HG03469 (cell line): ENCODE data around the gene IL17RB.
A peak's percentile ranks its signal among the peaks of the same experiment; 100 is the strongest.

Source experiments
- ATAC-seq: cut with Tn5 transposase; IDR thresholded peaks from one replicate; pipeline ENCODE4 v1.9.1; 2021; ENCODE audit warnings: mild to moderate bottlenecking, moderate library complexity, moderate number of reproducible peaks; ENCODE audit not compliant: unreplicated experiment

IL17RB gene

GRCh38 chr3:53828581-53828980 is 17.8 kb upstream of the IL17RB start:
- ATAC-seq = no peak

- no peak for ATAC-seq
These were observed 16.8 kb upstream of the IL17RB start for GRCh38 chr3:53829605-53830004.

- no peak for ATAC-seq
These were observed 15.4 kb upstream of the IL17RB start for GRCh38 chr3:53830944-53831343.

GRCh38 chr3:53833053-53833645 is 13.2 kb upstream of the IL17RB start:
- no peak for ATAC-seq

- no peak for ATAC-seq
These were observed 12.7 kb upstream of the IL17RB start for GRCh38 chr3:53833700-53834099.

GRCh38 chr3:53834429-53835095 is 11.8 kb upstream of the IL17RB start:
- no peak for ATAC-seq

GRCh38 chr3:53835257-53835656 is 11.1 kb upstream of the IL17RB start:
- no peak for ATAC-seq

- ATAC-seq = no peak
These were observed 10.1 kb upstream of the IL17RB start for GRCh38 chr3:53836084-53836872.

- ATAC-seq = no peak
These were observed 9.0 kb upstream of the IL17RB start for GRCh38 chr3:53837331-53837730.

GRCh38 chr3:53841296-53841695 is 5.1 kb upstream of the IL17RB start:
- ATAC-seq = no peak

GRCh38 chr3:53842436-53843194 is 3.8 kb upstream of the IL17RB start:
- no peak for ATAC-seq

- peak; percentile 28 for ATAC-seq
These were observed 2.9 kb upstream of the IL17RB start for GRCh38 chr3:53843195-53844177.

GRCh38 chr3:53844262-53845102 is 1.9 kb upstream of the IL17RB start:
- no peak for ATAC-seq

- no peak for ATAC-seq
These were observed 1.1 kb upstream of the IL17RB start for GRCh38 chr3:53845103-53845880.

GRCh38 chr3:53845881-53846133 is 561 bp upstream of the IL17RB start:
- ATAC-seq = no peak

GRCh38 chr3:53846851-53847155 is 435 bp downstream of the IL17RB start:
- no peak for ATAC-seq

GRCh38 chr3:53849916-53850315 is 3.5 kb downstream of the IL17RB start:
- ATAC-seq = no peak

GRCh38 chr3:53850895-53851294 is 4.5 kb downstream of the IL17RB start:
- ATAC-seq = no peak

- ATAC-seq = no peak
These were observed 10.6 kb downstream of the IL17RB start for GRCh38 chr3:53856964-53857363.
